ENCODE data around the gene TM9SF3.
A peak's percentile ranks its signal among the peaks of the same experiment; 100 is the strongest.

The TM9SF3 gene

DNA sequence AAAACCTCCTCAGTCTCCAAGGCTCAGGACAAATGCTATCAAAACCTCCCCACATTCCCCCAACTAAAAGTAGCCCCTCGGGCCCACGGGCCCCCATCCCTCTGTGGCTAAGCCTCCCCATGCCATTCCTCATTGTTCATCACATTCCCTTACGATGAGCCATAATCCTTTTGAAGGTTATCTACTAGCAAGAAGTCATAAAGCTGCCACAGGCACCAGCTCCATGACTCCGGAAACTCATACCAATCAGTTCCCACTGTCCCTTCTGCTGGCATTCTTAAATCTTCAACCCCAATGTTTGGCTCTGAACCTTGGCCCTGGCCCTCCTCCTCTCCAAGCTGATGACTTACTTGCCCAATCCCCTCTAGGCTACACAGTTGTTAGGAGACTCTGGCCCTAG is 19.4 kb upstream of the TM9SF3 start:
- Histone ChIP-seq H3K36me3 (ENCODE audit: control insufficient read depth in 2 of 2, insufficient read depth in 2 of 2, low read length in 2 of 2) (peaks cover 0 to 5% of the 10 kb centered on the region in 2 donors), H3K27me3 (ENCODE audit: control insufficient read depth in 2 of 2, insufficient read depth in 2 of 2, low read length in 2 of 2) (no peaks in the 10 kb centered on the region), H3K4me1 (ENCODE audit: control insufficient read depth in 2 of 2, insufficient read depth in 2 of 2, low read length in 2 of 2) (peaks cover 33 to 37% of the 10 kb centered on the region in 2 donors), H3K9ac (ENCODE audit: low read depth in 1 of 2, low read length in 2 of 2) (no peak overlapping the region), H3K9me3 (ENCODE audit: control insufficient read depth in 2 of 2, low read length in 2 of 2) (no peaks in the 10 kb centered on the region), H3K4me3 (ENCODE audit: low read length in 2 of 2) (no peak overlapping the region), H3K27ac (ENCODE audit: low read depth in 2 of 2, low read length in 2 of 2) (no peak overlapping the region)

DNA sequence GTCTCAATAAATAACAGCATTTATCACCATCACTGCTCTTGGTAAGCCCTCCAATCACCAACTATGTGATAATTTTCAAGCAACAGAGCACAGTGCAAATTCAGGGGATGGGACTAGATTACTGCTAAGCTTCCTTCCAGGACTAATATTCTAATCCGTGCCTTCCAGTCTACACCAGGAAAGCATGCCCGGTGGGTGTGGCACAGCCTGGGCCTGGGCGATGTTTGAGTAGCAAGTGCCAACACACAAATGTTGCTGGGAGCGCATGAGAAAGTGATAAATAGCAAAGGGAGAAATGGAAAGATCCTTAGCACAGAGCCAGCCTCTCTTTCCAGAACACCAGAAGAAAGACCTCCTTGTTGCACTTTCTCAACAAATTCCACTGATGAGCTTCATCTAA is 13.5 kb upstream of the TM9SF3 start:
- Histone ChIP-seq H3K4me3 (ENCODE audit: low read length in 2 of 2) (no peak overlapping the region), H3K9ac (ENCODE audit: low read depth in 1 of 2, low read length in 2 of 2) (no peak overlapping the region), H3K27ac (ENCODE audit: low read depth in 2 of 2, low read length in 2 of 2) (peak overlapping the region; percentile 16 to 21), H3K27me3 (ENCODE audit: control insufficient read depth in 2 of 2, insufficient read depth in 2 of 2, low read length in 2 of 2) (no peaks in the 10 kb centered on the region), H3K9me3 (ENCODE audit: control insufficient read depth in 2 of 2, low read length in 2 of 2) (no peaks in the 10 kb centered on the region), H3K36me3 (ENCODE audit: control insufficient read depth in 2 of 2, insufficient read depth in 2 of 2, low read length in 2 of 2) (peaks cover 3 to 8% of the 10 kb centered on the region in 2 donors), H3K4me1 (ENCODE audit: control insufficient read depth in 2 of 2, insufficient read depth in 2 of 2, low read length in 2 of 2) (peaks cover 16 to 23% of the 10 kb centered on the region in 2 donors)

DNA sequence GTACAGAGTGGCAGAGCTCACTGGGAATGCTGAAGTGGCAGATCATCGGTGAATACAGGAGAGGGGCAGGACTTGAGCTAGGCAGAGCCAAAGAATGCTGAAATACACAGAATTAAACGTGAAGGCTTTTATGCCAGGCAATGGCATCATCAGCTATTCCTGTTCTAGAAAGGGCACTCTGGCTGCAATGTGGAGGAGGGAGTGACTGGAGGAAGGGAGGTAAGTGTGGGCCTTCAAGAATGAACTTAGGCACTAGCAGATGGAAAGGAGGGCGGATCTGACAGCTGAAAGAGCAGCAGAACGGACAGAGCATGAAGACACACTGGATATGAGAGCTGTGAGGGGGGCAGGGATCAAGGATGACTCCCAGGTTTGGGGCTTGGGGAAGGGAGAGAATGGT is 12.0 kb upstream of the TM9SF3 start:
- Histone ChIP-seq H3K9ac (ENCODE audit: low read depth in 1 of 2, low read length in 2 of 2) (no peak overlapping the region), H3K36me3 (ENCODE audit: control insufficient read depth in 2 of 2, insufficient read depth in 2 of 2, low read length in 2 of 2) (peaks cover 3 to 8% of the 10 kb centered on the region in 2 donors), H3K27ac (ENCODE audit: low read depth in 2 of 2, low read length in 2 of 2) (no peak overlapping the region), H3K4me3 (ENCODE audit: low read length in 2 of 2) (no peak overlapping the region), H3K27me3 (ENCODE audit: control insufficient read depth in 2 of 2, insufficient read depth in 2 of 2, low read length in 2 of 2) (no peaks in the 10 kb centered on the region), H3K9me3 (ENCODE audit: control insufficient read depth in 2 of 2, low read length in 2 of 2) (no peaks in the 10 kb centered on the region), H3K4me1 (ENCODE audit: control insufficient read depth in 2 of 2, insufficient read depth in 2 of 2, low read length in 2 of 2) (peaks cover 16 to 28% of the 10 kb centered on the region in 2 donors)

DNA sequence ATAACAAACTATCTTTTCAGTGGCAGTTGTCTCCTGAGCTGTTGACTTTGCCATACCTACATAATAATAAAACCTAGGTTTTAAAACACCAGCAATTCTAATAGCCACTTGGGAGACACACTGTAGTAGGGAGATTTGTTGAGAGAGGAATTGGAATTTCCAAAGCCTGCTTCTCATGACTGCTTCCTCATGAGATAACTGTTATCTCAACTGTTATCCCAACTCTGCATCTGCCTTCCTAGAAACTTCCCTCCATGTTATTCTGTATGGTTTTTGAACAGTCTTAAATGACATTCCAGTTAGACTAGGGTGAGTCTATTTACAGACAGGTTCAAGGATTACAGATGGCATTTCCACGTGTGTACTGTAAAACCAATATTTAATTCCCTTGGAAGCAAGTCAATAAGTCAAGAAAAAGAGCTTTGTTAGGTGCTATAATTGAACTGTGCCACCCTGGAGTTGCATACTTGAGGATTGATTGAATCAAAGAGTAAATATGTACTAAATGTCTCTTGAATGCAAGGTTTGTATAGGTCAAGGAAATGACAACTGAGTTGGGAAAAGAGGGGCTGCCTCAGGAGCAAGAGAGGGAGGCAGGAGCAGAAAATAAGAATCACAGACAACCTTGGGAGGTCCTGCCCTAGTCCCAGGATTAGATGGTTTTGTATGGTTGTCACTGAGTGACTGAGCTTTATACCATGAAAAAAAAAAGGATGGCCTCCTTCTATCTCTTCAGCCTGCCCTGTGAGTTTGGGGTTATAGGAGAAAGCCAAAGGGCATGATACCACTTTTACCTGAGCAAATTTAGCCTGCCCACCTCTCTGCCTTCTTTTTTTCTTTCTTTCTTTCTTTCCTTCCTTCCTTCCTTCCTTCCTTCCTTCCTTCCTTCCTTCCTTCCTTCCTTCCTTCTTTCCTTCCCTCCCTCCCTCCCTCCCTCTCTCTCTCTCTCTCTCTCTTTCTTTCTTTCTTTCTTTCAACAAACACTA is 9.9 kb upstream of the TM9SF3 start:
- Histone ChIP-seq H3K4me3 (ENCODE audit: low read length in 2 of 2) (no peak overlapping the region), H3K36me3 (ENCODE audit: control insufficient read depth in 2 of 2, insufficient read depth in 2 of 2, low read length in 2 of 2) (peaks cover 3% of the 10 kb centered on the region in 2 donors), H3K27me3 (ENCODE audit: control insufficient read depth in 2 of 2, insufficient read depth in 2 of 2, low read length in 2 of 2) (no peaks in the 10 kb centered on the region), H3K9me3 (ENCODE audit: control insufficient read depth in 2 of 2, low read length in 2 of 2) (no peaks in the 10 kb centered on the region), H3K27ac (ENCODE audit: low read depth in 2 of 2, low read length in 2 of 2) (peak overlapping the region; percentile 20 to 45), H3K4me1 (ENCODE audit: control insufficient read depth in 2 of 2, insufficient read depth in 2 of 2, low read length in 2 of 2) (peaks cover 16 to 28% of the 10 kb centered on the region in 2 donors), H3K9ac (ENCODE audit: low read depth in 1 of 2, low read length in 2 of 2) (no peak overlapping the region)

DNA sequence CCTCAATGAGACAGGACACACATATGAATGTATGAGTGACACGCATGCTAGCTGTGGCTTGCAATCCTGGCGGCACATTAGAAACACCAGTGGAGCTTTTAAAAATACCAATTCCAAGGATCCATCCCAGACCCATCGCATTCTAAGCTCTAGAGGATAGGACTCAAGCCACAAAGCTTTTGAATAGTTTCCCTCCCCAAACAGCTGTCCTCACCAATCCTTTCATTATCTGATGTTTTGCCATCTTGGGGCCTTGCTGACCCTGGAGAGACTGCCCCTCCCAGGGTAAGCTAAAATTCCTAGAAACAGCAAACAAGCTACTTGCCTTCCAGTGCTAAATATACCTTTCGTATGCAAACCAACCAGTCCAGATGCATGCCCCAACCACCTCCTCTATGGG is 8.9 kb upstream of the TM9SF3 start:
- H3K36me3 ChIP-seq (ENCODE audit: control insufficient read depth in 2 of 2, insufficient read depth in 2 of 2, low read length in 2 of 2), result peaks cover 3% of the 10 kb centered on the region in 2 donors

DNA sequence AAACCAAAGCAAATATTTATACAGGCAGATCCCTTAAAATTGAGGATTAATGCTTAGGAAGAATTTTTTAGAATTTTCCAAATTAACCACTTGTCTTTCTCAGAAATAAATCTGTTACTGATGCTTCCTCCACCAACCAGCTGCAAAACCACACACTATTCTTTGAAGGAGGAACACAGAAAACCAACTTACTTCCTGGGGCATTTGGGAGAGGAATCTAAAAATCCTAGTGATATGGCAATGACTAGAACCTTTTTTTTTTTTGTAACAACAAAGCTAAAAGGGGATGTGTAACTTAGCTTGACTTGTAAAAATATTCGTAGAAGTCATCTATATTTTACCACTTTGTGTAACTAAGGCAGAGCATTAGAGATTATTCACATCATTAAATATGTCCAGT is 5.1 kb upstream of the TM9SF3 start:
- H3K9me3 ChIP-seq (ENCODE audit: control insufficient read depth in 2 of 2, low read length in 2 of 2), result no peaks in the 10 kb centered on the region
- H3K9ac ChIP-seq (ENCODE audit: low read depth in 1 of 2, low read length in 2 of 2), result no peak overlapping the region
- H3K27me3 ChIP-seq (ENCODE audit: control insufficient read depth in 2 of 2, insufficient read depth in 2 of 2, low read length in 2 of 2), result no peaks in the 10 kb centered on the region
- no peak overlapping the region for H3K27ac ChIP-seq (ENCODE audit: low read depth in 2 of 2, low read length in 2 of 2)
- no peak overlapping the region for H3K4me3 ChIP-seq (ENCODE audit: low read length in 2 of 2)
- H3K4me1 ChIP-seq (ENCODE audit: control insufficient read depth in 2 of 2, insufficient read depth in 2 of 2, low read length in 2 of 2), result peaks cover 24 to 40% of the 10 kb centered on the region in 2 donors
- H3K36me3 ChIP-seq (ENCODE audit: control insufficient read depth in 2 of 2, insufficient read depth in 2 of 2, low read length in 2 of 2), result no peaks in the 10 kb centered on the region

More for the DNA sequence above, 8.9 kb upstream of the TM9SF3 start:
- Histone ChIP-seq H3K9ac (ENCODE audit: low read depth in 1 of 2, low read length in 2 of 2) (no peak overlapping the region), H3K27me3 (ENCODE audit: control insufficient read depth in 2 of 2, insufficient read depth in 2 of 2, low read length in 2 of 2) (no peaks in the 10 kb centered on the region), H3K27ac (ENCODE audit: low read depth in 2 of 2, low read length in 2 of 2) (no peak overlapping the region), H3K9me3 (ENCODE audit: control insufficient read depth in 2 of 2, low read length in 2 of 2) (no peaks in the 10 kb centered on the region), H3K4me1 (ENCODE audit: control insufficient read depth in 2 of 2, insufficient read depth in 2 of 2, low read length in 2 of 2) (peaks cover 16 to 28% of the 10 kb centered on the region in 2 donors), H3K4me3 (ENCODE audit: low read length in 2 of 2) (no peak overlapping the region)

DNA sequence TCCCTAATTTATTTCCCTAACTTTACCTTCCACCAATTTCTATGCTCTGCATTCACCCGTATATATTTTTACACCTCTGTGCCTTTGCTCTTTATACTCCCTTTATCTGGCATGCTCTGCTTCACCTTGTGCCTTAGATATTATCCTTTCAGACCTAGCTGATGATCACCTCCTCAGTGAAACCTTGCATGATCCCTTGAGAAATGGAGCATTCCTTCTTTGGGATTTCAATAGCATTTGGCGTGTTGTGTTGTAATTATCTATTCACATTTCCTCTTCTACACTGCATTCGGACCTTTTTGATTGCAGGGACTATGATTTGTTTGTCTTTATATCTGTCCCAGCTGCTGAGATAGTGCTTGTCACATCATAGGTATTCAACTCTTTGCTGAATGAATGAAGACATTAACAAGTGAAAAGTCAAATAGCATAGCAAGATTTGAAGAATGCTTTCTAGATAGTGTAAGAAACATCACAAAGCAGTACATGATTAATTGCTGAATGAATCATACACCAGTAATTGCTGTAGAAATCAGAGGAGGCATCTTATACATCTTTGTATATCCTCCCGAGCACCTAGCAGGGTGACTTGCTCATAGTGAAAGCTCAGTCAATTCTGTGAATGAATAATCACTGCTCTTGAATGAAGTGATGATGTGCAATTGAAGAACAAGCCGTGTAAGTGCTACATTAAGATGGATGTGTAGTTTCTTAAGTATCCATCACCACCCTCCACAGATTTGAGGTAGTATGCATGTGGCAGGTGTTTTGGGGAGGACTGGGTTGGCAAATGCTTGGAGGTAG is 2.0 kb upstream of the TM9SF3 start:
- peak overlapping the region; percentile 97 to 99 for H3K27ac ChIP-seq (ENCODE audit: low read depth in 2 of 2, low read length in 2 of 2)
- no peaks in the 10 kb centered on the region for H3K9me3 ChIP-seq (ENCODE audit: control insufficient read depth in 2 of 2, low read length in 2 of 2)
- no peaks in the 10 kb centered on the region for H3K36me3 ChIP-seq (ENCODE audit: control insufficient read depth in 2 of 2, insufficient read depth in 2 of 2, low read length in 2 of 2)
- H3K27me3 ChIP-seq (ENCODE audit: control insufficient read depth in 2 of 2, insufficient read depth in 2 of 2, low read length in 2 of 2), result no peaks in the 10 kb centered on the region
- H3K4me3 ChIP-seq (ENCODE audit: low read length in 2 of 2), result peak overlapping the region; percentile 14 to 94
- H3K4me1 ChIP-seq (ENCODE audit: control insufficient read depth in 2 of 2, insufficient read depth in 2 of 2, low read length in 2 of 2), result peaks cover 18 to 39% of the 10 kb centered on the region in 2 donors
- H3K9ac ChIP-seq (ENCODE audit: low read depth in 1 of 2, low read length in 2 of 2), result peak overlapping the region in 1 of 2 donors; percentile 18

DNA sequence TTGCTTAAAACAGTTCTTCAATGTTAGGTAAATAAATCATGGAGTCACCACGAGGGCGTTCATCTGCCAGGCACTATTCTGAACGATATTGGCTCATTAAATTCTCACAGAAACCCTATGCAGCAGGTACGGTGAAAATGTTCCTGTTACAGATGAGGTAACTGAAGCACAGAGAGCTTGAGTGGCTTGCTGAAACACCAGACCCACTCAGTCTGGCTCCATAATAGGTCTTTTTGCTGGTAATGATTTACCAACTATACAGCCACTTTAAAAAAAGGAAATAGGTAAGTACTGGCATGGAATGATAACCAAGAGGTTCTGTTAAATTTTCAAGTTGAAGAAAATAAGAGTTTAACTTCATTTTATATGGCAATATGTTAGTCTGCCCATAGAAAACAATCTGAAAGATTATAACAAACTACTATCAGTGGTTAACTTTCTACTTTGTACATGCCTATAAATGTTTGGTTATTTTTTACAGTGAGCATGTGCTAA is 1.3 kb upstream of the TM9SF3 start:
- H3K9me3 ChIP-seq (ENCODE audit: control insufficient read depth in 2 of 2, low read length in 2 of 2), result no peaks in the 10 kb centered on the region
- H3K27ac ChIP-seq (ENCODE audit: low read depth in 2 of 2, low read length in 2 of 2), result peak overlapping the region; percentile 97 to 99
- H3K9ac ChIP-seq (ENCODE audit: low read depth in 1 of 2, low read length in 2 of 2), result peak overlapping the region; percentile 90 to 93
- peaks cover 21 to 39% of the 10 kb centered on the region in 2 donors for H3K4me1 ChIP-seq (ENCODE audit: control insufficient read depth in 2 of 2, insufficient read depth in 2 of 2, low read length in 2 of 2)
- H3K4me3 ChIP-seq (ENCODE audit: low read length in 2 of 2), result peak overlapping the region; percentile 91 to 94
- no peaks in the 10 kb centered on the region for H3K27me3 ChIP-seq (ENCODE audit: control insufficient read depth in 2 of 2, insufficient read depth in 2 of 2, low read length in 2 of 2)
- no peaks in the 10 kb centered on the region for H3K36me3 ChIP-seq (ENCODE audit: control insufficient read depth in 2 of 2, insufficient read depth in 2 of 2, low read length in 2 of 2)

DNA sequence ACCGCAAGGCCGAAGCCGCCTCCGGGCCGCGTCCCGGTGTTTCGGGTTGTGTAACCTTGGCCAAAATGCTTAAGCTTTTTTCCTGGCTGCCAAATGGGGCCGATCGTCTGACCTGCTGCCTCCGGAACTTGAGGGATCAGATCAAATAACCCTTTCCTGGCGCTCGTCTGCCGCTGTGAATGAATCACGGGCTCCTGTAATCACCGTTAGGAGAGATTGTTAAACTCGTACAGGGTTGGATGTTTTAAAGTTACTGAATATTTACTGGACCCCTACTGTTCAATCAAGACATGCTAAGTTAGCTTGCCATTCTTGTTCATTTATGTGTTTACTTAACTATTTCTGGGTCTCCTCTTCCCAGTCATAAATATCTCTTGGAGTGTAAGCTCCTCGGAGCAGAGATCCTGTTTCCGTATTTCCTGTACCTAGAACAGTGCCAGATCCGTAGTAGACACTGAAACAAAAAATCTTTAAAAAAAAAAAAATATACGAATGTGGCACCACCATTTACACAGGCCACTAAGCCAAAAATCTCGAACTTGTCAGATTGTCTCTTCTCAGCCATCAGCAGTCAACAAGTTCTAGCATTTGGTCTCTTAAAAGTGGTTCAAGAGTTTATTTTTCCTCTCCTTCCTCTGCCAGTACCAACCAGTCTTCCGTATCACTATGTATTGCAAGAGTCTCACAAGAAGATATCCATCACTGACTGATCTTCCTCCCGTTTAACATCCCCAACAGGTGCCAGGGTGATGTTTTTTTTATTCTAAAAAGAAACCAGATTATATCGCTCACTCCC is 650 bp upstream of the TM9SF3 start:
- no peaks in the 10 kb centered on the region for H3K9me3 ChIP-seq (ENCODE audit: control insufficient read depth in 2 of 2, low read length in 2 of 2)
- no peaks in the 10 kb centered on the region for H3K36me3 ChIP-seq (ENCODE audit: control insufficient read depth in 2 of 2, insufficient read depth in 2 of 2, low read length in 2 of 2)
- H3K4me1 ChIP-seq (ENCODE audit: control insufficient read depth in 2 of 2, insufficient read depth in 2 of 2, low read length in 2 of 2), result peaks cover 21 to 39% of the 10 kb centered on the region in 2 donors
- no peaks in the 10 kb centered on the region for H3K27me3 ChIP-seq (ENCODE audit: control insufficient read depth in 2 of 2, insufficient read depth in 2 of 2, low read length in 2 of 2)
- H3K9ac ChIP-seq (ENCODE audit: low read depth in 1 of 2, low read length in 2 of 2), result peak overlapping the region; percentile 90 to 93
- H3K4me3 ChIP-seq (ENCODE audit: low read length in 2 of 2), result peak overlapping the region; percentile 91 to 94
- peak overlapping the region; percentile 97 to 99 for H3K27ac ChIP-seq (ENCODE audit: low read depth in 2 of 2, low read length in 2 of 2)
